Calu3 (cell line): ENCODE measurements around the gene YIF1A. TPM values are rescaled to one million over a fixed set of nuclear protein-coding genes. Genes with fewer than 3 reads are reported as not detected.

Experiments used
- BruUV-seq: library from RNA; stranded (reverse); fragments of 400-500 nt; replicated peaks from 2 replicates; lab custom pipeline; 2021; lab: Mats Ljungman, UMichigan
- CTCF ChIA-PET: fragments of 300-600 bp; sonication (Branson Sonifier 250); formaldehyde crosslinking; loops from one replicate; lab custom pipeline; 2022; ENCODE audit warnings: antibody characterized with exemption; lab: Charles Lee
- DNase-seq: peaks from one replicate; pipeline ENCODE4 v3.0.0; 2022
- H3K27ac Mint-ChIP-seq: one replicate; pipeline ENCODE4 v1.8.0; 2022; ENCODE audit warnings: mixed read lengths; ENCODE audit not compliant: unreplicated experiment
- H3K27me3 Mint-ChIP-seq: one replicate; pipeline ENCODE4 v1.8.0; 2022; ENCODE audit warnings: mixed read lengths; ENCODE audit not compliant: unreplicated experiment
- H3K36me3 Mint-ChIP-seq: one replicate; pipeline ENCODE4 v1.8.0; 2022; ENCODE audit warnings: mild to moderate bottlenecking, moderate library complexity, mixed read lengths; ENCODE audit not compliant: insufficient read depth, unreplicated experiment
- H3K4me1 Mint-ChIP-seq: one replicate; pipeline ENCODE4 v1.8.0; 2022; ENCODE audit warnings: mild to moderate bottlenecking, low read depth, mixed read lengths; ENCODE audit not compliant: unreplicated experiment
- H3K4me3 Mint-ChIP-seq: one replicate; pipeline ENCODE4 v1.8.0; 2022; ENCODE audit warnings: mild to moderate bottlenecking, low read depth, moderate library complexity, mixed read lengths; ENCODE audit not compliant: unreplicated experiment
- H3K9me3 Mint-ChIP-seq: one replicate; pipeline ENCODE4 v1.8.0; 2022; ENCODE audit warnings: low read depth, mixed read lengths; ENCODE audit not compliant: unreplicated experiment
- CTCF ChIP-seq: fragments of 200-600 bp; IDR thresholded peaks from one replicate; pipeline ENCODE4 v1.8.0; 2022; ENCODE audit warnings: antibody characterized with exemption; ENCODE audit not compliant: unreplicated experiment
- intact Hi-C: fragments of 100-400 bp; cut with micrococcal nuclease; formaldehyde crosslinking; loops from one replicate; pipeline ENCODE4 v1.10.0; 2022; ENCODE audit not compliant: unreplicated experiment
- total RNA-seq: library from RNA; stranded (reverse); gene quantifications from 2 replicates; pipeline ENCODE4 v1.2.3, GENCODE V29; 2022

Gene YIF1A
- total RNA-seq, 1 experiment from 2014 or later: 98.8 TPM

DNA sequence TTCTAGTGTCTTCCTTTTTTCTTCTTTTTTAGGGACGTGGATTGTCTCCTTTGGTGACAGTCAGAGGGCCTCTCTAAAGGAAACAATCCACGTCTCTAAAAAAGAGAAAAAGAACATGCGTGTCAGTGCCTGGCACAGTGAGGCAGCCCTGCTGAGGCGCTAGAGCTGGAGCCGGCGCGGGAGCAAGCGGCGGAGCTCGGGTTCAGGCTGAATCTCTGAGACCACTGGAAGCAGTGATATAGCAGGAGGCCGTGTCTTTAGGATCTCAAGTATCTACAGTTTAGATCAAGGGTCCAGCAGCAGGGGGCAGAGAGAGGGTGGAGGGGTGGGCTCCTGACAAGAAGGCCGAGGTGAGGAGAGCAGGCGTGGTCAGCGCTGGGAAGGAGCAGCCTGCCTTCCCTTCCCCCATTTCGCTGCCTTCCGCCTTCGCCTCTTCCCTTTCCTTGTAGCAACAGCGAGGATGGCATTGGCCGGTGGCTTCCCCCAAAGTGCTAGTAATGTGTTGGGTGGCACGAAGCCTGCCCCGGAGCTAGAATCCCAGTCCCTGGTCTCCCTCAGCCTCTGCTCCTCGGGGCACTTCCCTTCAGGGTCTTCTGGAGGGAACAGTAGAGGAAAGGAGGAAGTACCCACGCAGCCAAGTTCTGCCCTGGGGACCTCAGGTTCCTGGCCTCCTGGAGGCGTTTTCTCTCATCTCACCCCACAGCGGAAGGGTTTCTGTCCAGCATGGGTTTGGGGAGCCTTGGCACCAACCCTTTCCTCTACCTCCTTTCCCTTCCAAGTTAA lies 48.8 kb downstream of the YIF1A start:
- CTCF ChIA-PET: no interaction called here
- BruUV-seq: no TSS peak
- peaks cover 11% of the 10 kb centered on the region for H3K36me3 Mint-ChIP-seq

GRCh38 chr11:66239511-66239910 lies 49.4 kb downstream of the YIF1A start:
- no peak for TF ChIP-seq CTCF
- Mint-ChIP-seq H3K4me1 (no peaks in the 10 kb centered on the region), H3K36me3 (peaks cover 11% of the 10 kb centered on the region), H3K4me3 (no peak overlapping the region), H3K27ac (no peak overlapping the region), H3K9me3 (no peaks in the 10 kb centered on the region), H3K27me3 (no peaks in the 10 kb centered on the region)
- intact Hi-C loops: no loop called here
- no TSS peak for BruUV-seq
- CTCF ChIA-PET: no interaction called here
- DNase-seq: no peak

More for the DNA sequence above, 48.8 kb downstream of the YIF1A start:
- TF ChIP-seq CTCF: no peak
- H3K4me1 Mint-ChIP-seq: no peaks in the 10 kb centered on the region
- no peak for DNase-seq
- no peak overlapping the region for H3K4me3 Mint-ChIP-seq
- H3K9me3 Mint-ChIP-seq: no peaks in the 10 kb centered on the region
- H3K27me3 Mint-ChIP-seq: no peaks in the 10 kb centered on the region
- intact Hi-C loops: no loop called here
- no peak overlapping the region for H3K27ac Mint-ChIP-seq

DNA sequence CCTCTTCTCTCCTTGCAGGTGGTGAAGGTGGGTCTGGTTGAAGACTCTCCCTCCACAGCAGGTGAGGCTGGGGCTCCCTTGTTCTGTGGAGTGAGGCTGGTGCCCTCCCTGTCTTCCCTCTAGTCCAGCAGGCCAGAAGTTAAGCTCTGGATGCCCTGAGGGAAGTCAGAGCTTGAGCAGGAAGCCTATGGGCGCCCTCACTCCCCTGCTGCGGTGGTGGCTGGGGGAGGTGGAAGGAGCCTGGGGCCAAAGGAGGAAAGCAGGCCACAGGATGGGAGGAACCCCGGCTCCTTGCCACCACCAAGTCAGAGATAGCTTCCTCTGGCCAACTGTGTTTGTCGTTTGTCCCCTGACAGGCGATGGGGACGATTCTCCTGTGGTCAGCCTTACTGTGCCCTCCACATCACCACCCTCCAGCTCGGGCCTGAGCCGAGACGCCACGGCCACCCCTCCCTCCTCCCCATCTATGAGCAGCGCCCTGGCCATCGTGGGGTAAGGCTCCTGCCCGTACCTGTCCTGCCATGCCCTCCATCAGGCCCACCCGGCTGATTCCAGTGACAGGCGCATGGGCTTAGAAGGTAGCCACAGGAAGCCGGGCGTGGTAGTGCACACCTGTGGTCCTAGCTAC lies 50.0 kb downstream of the YIF1A start:
- no peaks in the 10 kb centered on the region for H3K27me3 Mint-ChIP-seq
- no peak overlapping the region for H3K4me3 Mint-ChIP-seq
- no peak overlapping the region for H3K27ac Mint-ChIP-seq
- H3K36me3 Mint-ChIP-seq: peaks cover 10% of the 10 kb centered on the region
- CTCF ChIA-PET: no interaction called here
- intact Hi-C loops: no loop called here
- H3K4me1 Mint-ChIP-seq: no peaks in the 10 kb centered on the region
- no peak for TF ChIP-seq CTCF
- DNase-seq: no peak
- no TSS peak for BruUV-seq
- no peaks in the 10 kb centered on the region for H3K9me3 Mint-ChIP-seq

GRCh38 chr11:66237867-66238266 lies 51.1 kb downstream of the YIF1A start:
- Mint-ChIP-seq H3K36me3 (peaks cover 10% of the 10 kb centered on the region), H3K4me1 (no peaks in the 10 kb centered on the region), H3K9me3 (no peaks in the 10 kb centered on the region), H3K27me3 (no peaks in the 10 kb centered on the region), H3K4me3 (no peak overlapping the region), H3K27ac (no peak overlapping the region)
- no peak for DNase-seq
- no peak for TF ChIP-seq CTCF
- no TSS peak for BruUV-seq
- CTCF ChIA-PET: no interaction called here
- intact Hi-C loops: no loop called here
